ENCODE measurements around the gene SERPINB6.
"Not testable (repeated sequence)": the region's sequence is repeated elsewhere in the genome, so short reads cannot be mapped to it uniquely, and the experiment has no call there.

The SERPINB6 gene

GRCh38 chr6:2932911-2933310, 38.5 kb downstream of the SERPINB6 start:
- DNase-seq, result not testable (repeated sequence)

GRCh38 chr6:2931970-2932748, 39.2 kb downstream of the SERPINB6 start:
- peak in 1 of 2 experiments; percentile 64 for DNase-seq

- no peak for DNase-seq
Observed at GRCh38 chr6:2931055-2931454, 40.3 kb downstream of the SERPINB6 start.

GRCh38 chr6:2927931-2928330, 43.4 kb downstream of the SERPINB6 start:
- not testable (repeated sequence) for DNase-seq

GRCh38 chr6:2925842-2926747, 45.3 kb downstream of the SERPINB6 start:
- DNase-seq, result not testable (repeated sequence)

GRCh38 chr6:2921520-2922115, 49.7 kb downstream of the SERPINB6 start:
- DNase-seq, result no peak

- DNase-seq, result no peak
Observed at GRCh38 chr6:2920671-2921112, 50.7 kb downstream of the SERPINB6 start.

GRCh38 chr6:2919886-2920285, 51.5 kb downstream of the SERPINB6 start:
- no peak for DNase-seq

GRCh38 chr6:2919401-2919800, 52.0 kb downstream of the SERPINB6 start:
- no peak for DNase-seq

GRCh38 chr6:2918936-2919335, 52.4 kb downstream of the SERPINB6 start:
- DNase-seq, result no peak

- no peak for DNase-seq
Observed at GRCh38 chr6:2917801-2918445, 53.4 kb downstream of the SERPINB6 start.

- no peak for DNase-seq
Observed at GRCh38 chr6:2917065-2917464, 54.3 kb downstream of the SERPINB6 start.

- DNase-seq, result no peak
Observed at GRCh38 chr6:2916158-2916925, 55.0 kb downstream of the SERPINB6 start.

- DNase-seq, result no peak
Observed at GRCh38 chr6:2915150-2915549, 56.2 kb downstream of the SERPINB6 start.

- DNase-seq, result no peak
Observed at GRCh38 chr6:2914318-2914660, 57.1 kb downstream of the SERPINB6 start.

- no peak for DNase-seq
Observed at GRCh38 chr6:2913621-2914317, 57.6 kb downstream of the SERPINB6 start.

- DNase-seq, result no peak
Observed at GRCh38 chr6:2911171-2911570, 60.2 kb downstream of the SERPINB6 start.

- no peak for DNase-seq
Observed at GRCh38 chr6:2909718-2910117, 61.6 kb downstream of the SERPINB6 start.

GRCh38 chr6:2909051-2909606, 62.2 kb downstream of the SERPINB6 start:
- DNase-seq, result not testable (repeated sequence)

GRCh38 chr6:2908516-2908915, 62.9 kb downstream of the SERPINB6 start:
- not testable (repeated sequence) for DNase-seq

Measured in NCI-H446 (cell line).